NK-92 (cell line): Measurements from ENCODE around the gene QPCTL.

ENCODE experiments used
- DNase-seq: peaks from one replicate; lab custom pipeline; 2025; ENCODE audit not compliant: unreplicated experiment; lab: John Stamatoyannopoulos, UW

Gene QPCTL

GRCh38 chr19:45692187-45693105 is at the start of gene QPCTL:
Gene QPCTL, plus strand, starts transcription at chr19:45692666. Its CDS starts 38 bp downstream, at chr19:45692704.
- DNase-seq, result peak; percentile 92

GRCh38 chr19:45643024-45643926 is 49.2 kb upstream of the QPCTL start:
- no peak for DNase-seq

GRCh38 chr19:45643927-45644771 is 48.3 kb upstream of the QPCTL start:
- no peak for DNase-seq

GRCh38 chr19:45645068-45645630 is 47.3 kb upstream of the QPCTL start:
- no peak for DNase-seq

- DNase-seq, result no peak
Measured at GRCh38 chr19:45645631-45646344, 46.7 kb upstream of the QPCTL start.

- no peak for DNase-seq
Measured at GRCh38 chr19:45646345-45646698, 46.1 kb upstream of the QPCTL start.

- no peak for DNase-seq
Measured at GRCh38 chr19:45650722-45651121, 41.7 kb upstream of the QPCTL start.

- DNase-seq, result no peak
Measured at GRCh38 chr19:45653634-45654033, 38.8 kb upstream of the QPCTL start.

- DNase-seq, result no peak
Measured at GRCh38 chr19:45655073-45655472, 37.4 kb upstream of the QPCTL start.

- no peak for DNase-seq
Measured at GRCh38 chr19:45657520-45658167, 34.8 kb upstream of the QPCTL start.

GRCh38 chr19:45659096-45659729 is 33.3 kb upstream of the QPCTL start:
- no peak for DNase-seq

- DNase-seq, result no peak
Measured at GRCh38 chr19:45660636-45661035, 31.8 kb upstream of the QPCTL start.

GRCh38 chr19:45663800-45664199 is 28.7 kb upstream of the QPCTL start:
- no peak for DNase-seq

GRCh38 chr19:45664575-45664974 is 27.9 kb upstream of the QPCTL start:
- no peak for DNase-seq

GRCh38 chr19:45667620-45668341 is 24.7 kb upstream of the QPCTL start, which contains the start of gene GIPR:
Gene GIPR, plus strand, starts transcription at chr19:45668221. Its CDS starts 1,300 bp downstream, at chr19:45669521.
- no peak for DNase-seq

GRCh38 chr19:45668342-45668871 is 24.1 kb upstream of the QPCTL start:
- DNase-seq, result no peak

- no peak for DNase-seq
Measured at GRCh38 chr19:45670670-45671453, 21.6 kb upstream of the QPCTL start.
